Stimulated activated CD4-positive, alpha-beta T cell treated with anti-CD3 and anti-CD28 coated beads, TNF-alpha, amount 100 ng/mL, for 24 hours (primary cell): ENCODE data around the gene BRSK1.
A peak's percentile ranks its signal among the peaks of the same experiment; 100 is the strongest.

ENCODE experiments used
- DNase-seq, 3 experiments: peaks; one replicate each; pipeline ENCODE4 v3.0.0-alpha.2; 2020; ENCODE audit warnings: low read depth in 3 of 3

The BRSK1 gene

GRCh38 chr19:55273978-55274707, 9.7 kb upstream of the BRSK1 start:
- no peak for DNase-seq

GRCh38 chr19:55275851-55276719, 7.7 kb upstream of the BRSK1 start:
- DNase-seq, result no peak

- no peak for DNase-seq
These were observed 6.9 kb upstream of the BRSK1 start for GRCh38 chr19:55276720-55277430.

GRCh38 chr19:55277494-55277893, 6.3 kb upstream of the BRSK1 start:
- DNase-seq, result no peak

- DNase-seq, result no peak
These were observed 5.2 kb upstream of the BRSK1 start for GRCh38 chr19:55278391-55279135.

GRCh38 chr19:55279340-55279739, 4.5 kb upstream of the BRSK1 start:
- no peak for DNase-seq

GRCh38 chr19:55279770-55280643, 3.8 kb upstream of the BRSK1 start, which contains the start of gene HSPBP1:
Gene HSPBP1 (minus strand): TSS chr19:55280110. CDS start chr19:55279608, 502 bp downstream.
- peak; percentile 85 to 95 (median 89) for DNase-seq

GRCh38 chr19:55284405-55285058, 735 bp downstream of the BRSK1 start:
- DNase-seq, result no peak

- DNase-seq, result no peak
These were observed 1.6 kb downstream of the BRSK1 start for GRCh38 chr19:55285229-55285890.

- no peak for DNase-seq
These were observed 3.7 kb downstream of the BRSK1 start for GRCh38 chr19:55287361-55288079.

GRCh38 chr19:55289117-55289796, 5.5 kb downstream of the BRSK1 start:
- no peak for DNase-seq

GRCh38 chr19:55297267-55297666, 13.5 kb downstream of the BRSK1 start:
- DNase-seq, result no peak

GRCh38 chr19:55299991-55300390, 16.2 kb downstream of the BRSK1 start:
- DNase-seq, result no peak

GRCh38 chr19:55300886-55301458, 17.2 kb downstream of the BRSK1 start:
- no peak for DNase-seq

GRCh38 chr19:55301459-55302317, 17.9 kb downstream of the BRSK1 start:
- peak; percentile 92 to 96 (median 94) for DNase-seq

- no peak for DNase-seq
These were observed 18.5 kb downstream of the BRSK1 start for GRCh38 chr19:55302318-55302703.

GRCh38 chr19:55303477-55303876, 19.7 kb downstream of the BRSK1 start:
- DNase-seq, result no peak
